Calu3 (cell line): ENCODE measurements around the gene FAM47A. TPM values are rescaled to one million over a fixed set of nuclear protein-coding genes. Genes with fewer than 3 reads are reported as not detected.

Experiments used
- Bru-seq: library from RNA; stranded (reverse); fragments of 400-500 nt; gene quantifications from one replicate; lab custom pipeline; 2021; lab: Mats Ljungman, UMichigan
- BruChase-seq, 2 experiments: library from RNA; stranded (reverse); fragments of 400-500 nt; gene quantifications; one replicate each; lab custom pipeline; 2021; lab: Mats Ljungman, UMichigan
- BruUV-seq: library from RNA; stranded (reverse); fragments of 400-500 nt; replicated peaks from 2 replicates; lab custom pipeline; 2021; lab: Mats Ljungman, UMichigan
- CTCF ChIA-PET: fragments of 300-600 bp; sonication (Branson Sonifier 250); formaldehyde crosslinking; loops from one replicate; lab custom pipeline; 2022; ENCODE audit warnings: antibody characterized with exemption; lab: Charles Lee
- DNase-seq: peaks from one replicate; pipeline ENCODE4 v3.0.0; 2022
- H3K27ac Mint-ChIP-seq: one replicate; pipeline ENCODE4 v1.8.0; 2022; ENCODE audit warnings: mixed read lengths; ENCODE audit not compliant: unreplicated experiment
- H3K27me3 Mint-ChIP-seq: one replicate; pipeline ENCODE4 v1.8.0; 2022; ENCODE audit warnings: mixed read lengths; ENCODE audit not compliant: unreplicated experiment
- H3K36me3 Mint-ChIP-seq: one replicate; pipeline ENCODE4 v1.8.0; 2022; ENCODE audit warnings: mild to moderate bottlenecking, moderate library complexity, mixed read lengths; ENCODE audit not compliant: insufficient read depth, unreplicated experiment
- H3K4me1 Mint-ChIP-seq: one replicate; pipeline ENCODE4 v1.8.0; 2022; ENCODE audit warnings: mild to moderate bottlenecking, low read depth, mixed read lengths; ENCODE audit not compliant: unreplicated experiment
- H3K4me3 Mint-ChIP-seq: one replicate; pipeline ENCODE4 v1.8.0; 2022; ENCODE audit warnings: mild to moderate bottlenecking, low read depth, moderate library complexity, mixed read lengths; ENCODE audit not compliant: unreplicated experiment
- H3K9me3 Mint-ChIP-seq: one replicate; pipeline ENCODE4 v1.8.0; 2022; ENCODE audit warnings: low read depth, mixed read lengths; ENCODE audit not compliant: unreplicated experiment
- intact Hi-C: fragments of 100-400 bp; cut with micrococcal nuclease; formaldehyde crosslinking; loops from one replicate; pipeline ENCODE4 v1.10.0; 2022; ENCODE audit not compliant: unreplicated experiment
- long read RNA-seq: library from polyadenylated mRNA; stranded (forward); transcript quantifications from one replicate; pipeline ENCODE4 v2.0.0, GENCODE V29; 2022
- total RNA-seq: library from RNA; stranded (reverse); gene quantifications from 2 replicates; pipeline ENCODE4 v1.2.3, GENCODE V29; 2022
- TF ChIP-seq, protein P1 (sequence below): fragments of 200-600 bp; IDR thresholded peaks from one replicate; pipeline ENCODE4 v1.8.0; 2022; ENCODE audit warnings: antibody characterized with exemption; ENCODE audit not compliant: unreplicated experiment

FAM47A gene
- not detected in 2 replicates for total RNA-seq
- not detected for Bru-seq, nascent RNA
- percentile 11 among the genes with signal in this experiment for BruChase-seq, experiment 1, labeled RNA remaining after a 6-hour chase
- BruChase-seq, experiment 2, labeled RNA remaining after a 2-hour chase, result not detected
- long read RNA-seq, result 0 reads

DNA sequence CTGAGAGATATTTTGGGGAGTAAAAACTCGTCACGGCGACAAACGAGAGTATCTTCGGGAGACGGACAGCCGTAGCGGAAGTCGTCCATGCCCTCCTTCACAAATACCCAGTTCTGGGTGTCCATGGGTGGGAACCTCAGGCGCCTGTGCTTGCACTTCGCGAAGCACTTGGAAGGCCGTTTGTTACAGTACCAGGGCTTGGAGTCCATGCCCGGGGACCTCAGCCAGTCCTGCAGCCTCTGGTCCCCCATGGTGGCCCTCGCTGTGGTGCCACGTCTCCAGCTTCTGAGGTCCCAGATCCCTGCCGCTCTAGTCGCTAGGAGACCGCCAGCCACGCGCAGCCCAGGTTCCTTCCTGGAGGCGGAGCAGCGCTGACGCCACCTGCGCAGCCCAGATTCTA, at the start of gene FAM47A:
Gene FAM47A, minus strand, starts transcription at position 287 of the 400 bp plus-strand sequence. Its CDS starts 36 bp downstream, at position 251.
- TF ChIP-seq, protein P1, sequence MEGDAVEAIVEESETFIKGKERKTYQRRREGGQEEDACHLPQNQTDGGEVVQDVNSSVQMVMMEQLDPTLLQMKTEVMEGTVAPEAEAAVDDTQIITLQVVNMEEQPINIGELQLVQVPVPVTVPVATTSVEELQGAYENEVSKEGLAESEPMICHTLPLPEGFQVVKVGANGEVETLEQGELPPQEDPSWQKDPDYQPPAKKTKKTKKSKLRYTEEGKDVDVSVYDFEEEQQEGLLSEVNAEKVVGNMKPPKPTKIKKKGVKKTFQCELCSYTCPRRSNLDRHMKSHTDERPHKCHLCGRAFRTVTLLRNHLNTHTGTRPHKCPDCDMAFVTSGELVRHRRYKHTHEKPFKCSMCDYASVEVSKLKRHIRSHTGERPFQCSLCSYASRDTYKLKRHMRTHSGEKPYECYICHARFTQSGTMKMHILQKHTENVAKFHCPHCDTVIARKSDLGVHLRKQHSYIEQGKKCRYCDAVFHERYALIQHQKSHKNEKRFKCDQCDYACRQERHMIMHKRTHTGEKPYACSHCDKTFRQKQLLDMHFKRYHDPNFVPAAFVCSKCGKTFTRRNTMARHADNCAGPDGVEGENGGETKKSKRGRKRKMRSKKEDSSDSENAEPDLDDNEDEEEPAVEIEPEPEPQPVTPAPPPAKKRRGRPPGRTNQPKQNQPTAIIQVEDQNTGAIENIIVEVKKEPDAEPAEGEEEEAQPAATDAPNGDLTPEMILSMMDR, result no peak
- DNase-seq, result no peak
- CTCF ChIA-PET, result no interaction called here
- no peak within 1 kb of the TSS for H3K27ac Mint-ChIP-seq
- no peaks in the 10 kb centered on the region for H3K4me1 Mint-ChIP-seq
- BruUV-seq, result no TSS peak
- no peaks in the 10 kb centered on the region for H3K9me3 Mint-ChIP-seq
- intact Hi-C loops, result no loop called here
- H3K27me3 Mint-ChIP-seq, result no peaks in the 10 kb centered on the region
- H3K4me3 Mint-ChIP-seq, result no peak within 1 kb of the TSS
- no peaks in the 10 kb centered on the region for H3K36me3 Mint-ChIP-seq

DNA sequence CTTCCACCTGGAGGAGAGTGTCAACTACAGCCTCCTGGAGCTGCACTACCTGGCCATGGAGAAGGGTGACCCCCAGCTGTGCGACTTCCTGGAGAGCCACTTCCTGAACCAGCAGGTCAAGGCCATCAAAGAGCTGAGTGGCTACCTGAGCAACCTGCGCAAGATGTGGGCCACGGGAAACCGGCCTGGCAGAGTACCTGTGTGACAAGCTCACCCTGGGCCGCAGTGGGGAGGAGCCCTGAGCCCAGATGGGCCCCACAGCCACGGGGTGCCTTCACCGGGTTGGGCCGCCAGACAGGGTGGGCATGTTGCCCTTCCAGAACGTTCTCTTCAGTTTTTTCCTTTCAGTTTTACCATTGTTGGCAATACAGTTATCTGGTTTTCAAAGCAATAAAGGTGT, 15.2 kb upstream of the FAM47A start:
- no peaks in the 10 kb centered on the region for H3K36me3 Mint-ChIP-seq
- intact Hi-C loops, result no loop called here
- no peaks in the 10 kb centered on the region for H3K4me1 Mint-ChIP-seq
- TF ChIP-seq, protein P1, result no peak
- no TSS peak for BruUV-seq
- H3K9me3 Mint-ChIP-seq, result peaks cover 7% of the 10 kb centered on the region
- no peak for DNase-seq
- CTCF ChIA-PET, result no interaction called here
- no peak overlapping the region for H3K4me3 Mint-ChIP-seq
- no peak overlapping the region for H3K27ac Mint-ChIP-seq
- H3K27me3 Mint-ChIP-seq, result no peaks in the 10 kb centered on the region

DNA sequence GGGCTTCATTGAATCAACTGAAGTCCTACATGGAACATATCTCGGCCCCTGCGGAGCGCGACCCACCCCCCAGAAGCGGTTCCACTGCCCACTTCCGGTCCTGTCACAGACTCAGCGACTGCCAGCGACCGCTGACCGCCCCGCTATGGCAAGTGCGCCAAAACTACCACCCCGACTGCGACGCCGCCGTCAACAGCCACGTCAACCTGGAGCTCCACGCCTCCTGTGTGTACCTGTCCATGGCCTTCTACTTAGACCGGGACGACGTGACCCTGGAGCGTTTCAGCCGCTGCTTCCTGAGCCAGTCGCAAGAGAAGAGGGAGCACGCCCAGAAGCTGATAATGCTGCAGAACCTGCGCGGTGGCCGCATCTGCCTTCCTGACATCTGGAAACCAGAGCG, 14.8 kb upstream of the FAM47A start:
- intact Hi-C loops, result no loop called here
- CTCF ChIA-PET, result no interaction called here
- DNase-seq, result no peak

DNA sequence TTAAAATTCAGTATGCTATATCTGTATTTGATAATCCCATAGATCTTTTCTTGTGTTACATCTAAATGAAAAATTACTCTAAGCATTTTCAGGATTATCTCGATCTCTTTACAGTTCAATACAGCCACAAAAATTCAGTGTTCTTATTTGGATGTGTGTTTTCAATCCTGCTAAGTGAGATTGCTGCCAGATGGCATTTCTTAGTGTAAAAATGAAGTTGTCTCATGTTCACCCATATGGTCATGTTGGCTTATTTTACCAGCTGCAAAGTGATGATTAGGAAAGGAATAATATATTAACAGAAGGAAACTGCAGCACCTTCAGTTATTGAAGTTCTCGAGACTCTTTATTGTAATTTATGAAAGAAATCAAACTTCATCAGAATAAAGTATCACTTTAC, 12.1 kb upstream of the FAM47A start:
- H3K4me1 Mint-ChIP-seq, result no peaks in the 10 kb centered on the region
- intact Hi-C loops, result no loop called here
- BruUV-seq, result no TSS peak
- no peak overlapping the region for H3K27ac Mint-ChIP-seq
- no peaks in the 10 kb centered on the region for H3K27me3 Mint-ChIP-seq
- DNase-seq, result no peak
- H3K9me3 Mint-ChIP-seq, result peaks cover 7% of the 10 kb centered on the region
- TF ChIP-seq, protein P1, result no peak
- H3K4me3 Mint-ChIP-seq, result no peak overlapping the region
- CTCF ChIA-PET, result no interaction called here
- no peaks in the 10 kb centered on the region for H3K36me3 Mint-ChIP-seq

More for the DNA sequence above, 14.8 kb upstream of the FAM47A start:
- TF ChIP-seq, protein P1, result no peak
- no TSS peak for BruUV-seq
- no peak overlapping the region for H3K4me3 Mint-ChIP-seq
- no peaks in the 10 kb centered on the region for H3K27me3 Mint-ChIP-seq
- H3K4me1 Mint-ChIP-seq, result no peaks in the 10 kb centered on the region
- H3K9me3 Mint-ChIP-seq, result peaks cover 7% of the 10 kb centered on the region
- no peaks in the 10 kb centered on the region for H3K36me3 Mint-ChIP-seq
- no peak overlapping the region for H3K27ac Mint-ChIP-seq
